Retina (tissue), 1 donor: Measurements from ENCODE around the gene SCMH1.
"Not testable (repeated sequence)": the region's sequence is repeated elsewhere in the genome, so short reads cannot be mapped to it uniquely, and the experiment has no call there.

Experiments
- DNase-seq: peaks from one replicate; pipeline ENCODE4 v3.0.0-alpha.2; 2016

Gene SCMH1

GRCh38 chr1:41200728-41201127 is 41.4 kb downstream of the SCMH1 start:
- no peak for DNase-seq

GRCh38 chr1:41199375-41199774 is 42.7 kb downstream of the SCMH1 start:
- no peak for DNase-seq

GRCh38 chr1:41192456-41193178 is 49.5 kb downstream of the SCMH1 start:
- no peak for DNase-seq

- no peak for DNase-seq
Observed at GRCh38 chr1:41184446-41184845, 57.7 kb downstream of the SCMH1 start.

- not testable (repeated sequence) for DNase-seq
Observed at GRCh38 chr1:41178230-41178629, 63.9 kb downstream of the SCMH1 start.

- no peak for DNase-seq
Observed at GRCh38 chr1:41175546-41175945, 66.6 kb downstream of the SCMH1 start.

GRCh38 chr1:41174170-41174569 is 67.9 kb downstream of the SCMH1 start:
- no peak for DNase-seq

- DNase-seq, result no peak
Observed at GRCh38 chr1:41173651-41174050, 68.5 kb downstream of the SCMH1 start.

- DNase-seq, result no peak
Observed at GRCh38 chr1:41171266-41171874, 70.7 kb downstream of the SCMH1 start.

GRCh38 chr1:41169799-41170180 is 72.3 kb downstream of the SCMH1 start:
- DNase-seq, result no peak

GRCh38 chr1:41169066-41169798 is 72.9 kb downstream of the SCMH1 start:
- no peak for DNase-seq

- no peak for DNase-seq
Observed at GRCh38 chr1:41167667-41168066, 74.4 kb downstream of the SCMH1 start.

- no peak for DNase-seq
Observed at GRCh38 chr1:41164727-41165126, 77.4 kb downstream of the SCMH1 start.

- no peak for DNase-seq
Observed at GRCh38 chr1:41162441-41162840, 79.7 kb downstream of the SCMH1 start.

GRCh38 chr1:41161846-41162245 is 80.3 kb downstream of the SCMH1 start:
- no peak for DNase-seq

GRCh38 chr1:41160498-41161110 is 81.5 kb downstream of the SCMH1 start:
- DNase-seq, result no peak

GRCh38 chr1:41158966-41159365 is 83.1 kb downstream of the SCMH1 start:
- DNase-seq, result no peak

- no peak for DNase-seq
Observed at GRCh38 chr1:41158147-41158875, 83.8 kb downstream of the SCMH1 start.

GRCh38 chr1:41155105-41155504 is 87.0 kb downstream of the SCMH1 start:
- DNase-seq, result no peak

- DNase-seq, result no peak
Observed at GRCh38 chr1:41153750-41154274, 88.3 kb downstream of the SCMH1 start.

- no peak for DNase-seq
Observed at GRCh38 chr1:41152622-41153044, 89.5 kb downstream of the SCMH1 start.

GRCh38 chr1:41151846-41152245 is 90.3 kb downstream of the SCMH1 start:
- DNase-seq, result no peak

- DNase-seq, result no peak
Observed at GRCh38 chr1:41149570-41149969, 92.5 kb downstream of the SCMH1 start.
